K562 (cell line): Measurements from ENCODE around the gene SET. TPM values are rescaled to one million over a fixed set of nuclear protein-coding genes. Genes with fewer than 3 reads are reported as not detected.

Source experiments
- BCOR ChIP-seq: fragments of 450-650 bp; IDR thresholded peaks from 2 replicates; pipeline ENCODE4 v1.6.1; 2016
- CHD4 ChIP-seq: fragments of 200-600 bp; sonication (generic); IDR thresholded peaks from 3 replicates; pipeline ENCODE4 v1.6.1; 2012; ENCODE audit warnings: low read depth, mild to moderate bottlenecking, mixed read lengths, low read length, inconsistent platforms; ENCODE audit not compliant: insufficient read depth, insufficient replicate concordance, poor library complexity, severe bottlenecking
- CLOCK ChIP-seq: fragments of 250-450 bp; sonication (Bioruptor Pico); IDR thresholded peaks from 2 replicates; pipeline ENCODE4 v1.4.0; 2020; ENCODE audit warnings: mild to moderate bottlenecking, moderate library complexity, borderline replicate concordance
- COPS2 ChIP-seq: fragments of 450-650 bp; conservative IDR thresholded peaks from 2 replicates; pipeline ENCODE4 v1.6.1; 2016; ENCODE audit warnings: mild to moderate bottlenecking, moderate library complexity
- E2F6 ChIP-seq, 2 experiments: IDR thresholded peaks; 2 replicates each; pipeline ENCODE4 v1.6.1; 2011; ENCODE audit warnings: borderline replicate concordance in 1 of 2, control low read depth in 1 of 2, low read depth in 1 of 2, low read length in 1 of 2, mild to moderate bottlenecking in 1 of 2, mixed read lengths in 1 of 2, moderate library complexity in 1 of 2; ENCODE audit not compliant: insufficient read depth in 1 of 2, insufficient read length in 1 of 2, poor library complexity in 1 of 2, severe bottlenecking in 1 of 2; ENCODE audit errors: extremely low read depth in 1 of 2
- HINFP ChIP-seq: fragments of 450-650 bp; conservative IDR thresholded peaks from 2 replicates; pipeline ENCODE4 v1.6.1; 2016; ENCODE audit warnings: missing genetic modification characterization, low read depth, mild to moderate bottlenecking, control low read depth, missing compliant biosample characterization
- HNRNPLL ChIP-seq: fragments of 200-400 bp; formaldehyde crosslinking; IDR thresholded peaks from 2 replicates; pipeline ENCODE4 v1.6.1; 2017; ENCODE audit warnings: low read length, low read depth, mild to moderate bottlenecking; ENCODE audit not compliant: poor library complexity, severe bottlenecking
- MTF1 ChIP-seq: fragments of 250-450 bp; sonication (Bioruptor Pico); IDR thresholded peaks from 2 replicates; pipeline ENCODE4 v1.9.0; 2021; ENCODE audit warnings: moderate library complexity, mild to moderate bottlenecking, inconsistent platforms, borderline replicate concordance
- PHF21A ChIP-seq: fragments of 450-650 bp; IDR thresholded peaks from 2 replicates; pipeline ENCODE4 v1.6.1; 2017; ENCODE audit warnings: low read depth, borderline replicate concordance
- TOE1 ChIP-seq, 2 experiments: fragments of 450-650 bp in 1 of 2; sonication (generic) in 1 of 2; formaldehyde crosslinking in 1 of 2; IDR thresholded peaks; 2 replicates each; pipeline versions ENCODE4 v1.7.1 to v1.8.0; 2016 to 2022; ENCODE audit warnings: borderline replicate concordance in 2 of 2, mild to moderate bottlenecking in 2 of 2, antibody characterized with exemption in 1 of 2, inconsistent platforms in 1 of 2, low read depth in 1 of 2, missing genetic modification reagents in 1 of 2, moderate library complexity in 1 of 2
- ZBTB12 ChIP-seq: fragments of 250-450 bp; sonication (Bioruptor Pico); IDR thresholded peaks from 2 replicates; pipeline ENCODE4 v1.4.0; 2020
- ZNF146 ChIP-seq: IDR thresholded peaks from one replicate; pipeline ENCODE4 v1.6.1; 2018; ENCODE audit warnings: missing compliant biosample characterization; ENCODE audit not compliant: unreplicated experiment
- ZNF224 ChIP-seq: sonication (generic); formaldehyde crosslinking; IDR thresholded peaks from 2 replicates; pipeline ENCODE4 v1.8.0; 2022; ENCODE audit warnings: mild to moderate bottlenecking, missing genetic modification reagents
- ZNF239 ChIP-seq: fragments of 250-450 bp; sonication (Bioruptor Pico); IDR thresholded peaks from 2 replicates; pipeline ENCODE4 v1.4.0; 2020; ENCODE audit warnings: mild to moderate bottlenecking
- ZNF384 ChIP-seq: IDR thresholded peaks from 2 replicates; pipeline ENCODE4 v1.6.1; 2012; ENCODE audit warnings: low read depth, low read length, improper control_type of control experiment
- polyA plus RNA-seq, 8 experiments: library from polyadenylated mRNA; depleted of rRNA in 4 of 8; stranded (reverse) in 5 of 8; unstranded in 3 of 8; fragments of >200 nt; fragmentation: Nextera tagmentation in 2 of 8; fragmentation: Illumina TruSeq in 1 of 8; extraction: Ambion mirVana in 2 of 8; extraction: Trizol in 1 of 8; gene quantifications; 2 replicates each; pipeline versions ENCODE4 v1.2.1 to v1.2.3, GENCODE V29; 2011 to 2014; ENCODE audit warnings: inconsistent platforms in 1 of 8, missing spikeins in 1 of 8
- total RNA-seq, 7 experiments: library from RNA; depleted of rRNA in 6 of 7; stranded (reverse); fragments of >200 nt in 6 of 7; fragmentation: Illumina TruSeq in 2 of 7; extraction: Trizol in 2 of 7; gene quantifications; 2 replicates each; pipeline versions ENCODE4 v1.2.1 to v1.2.3, GENCODE V29; 2011 to 2021; ENCODE audit warnings: low replicate concordance in 1 of 7

SET gene
- total and polyA plus RNA-seq, 9 of the 15 experiments (the other 6 are each of a cell fraction or from before 2014, with no cell fraction given) = 404 to 1,447 (median 907) TPM

- TF ChIP-seq CLOCK (CRISPR knock-in tag) = no peak
- no peak for TF ChIP-seq ZNF224 (CRISPR knock-in tag)
- no peak for TF ChIP-seq CHD4
- TF ChIP-seq COPS2 = no peak
- TF ChIP-seq HNRNPLL = no peak
- TF ChIP-seq ZNF384 = no peak
- peak in 1 of 2 experiments; percentile 10 for TF ChIP-seq E2F6 (IDR thresholded peaks at IDR 0.05; ENCODE audit: borderline replicate concordance in 1 of 2, extremely low read depth in 1 of 2, insufficient read depth in 1 of 2, insufficient read length in 1 of 2, low read depth in 1 of 2, low read length in 1 of 2, poor library complexity in 1 of 2, severe bottlenecking in 1 of 2)
- TF ChIP-seq TOE1 (IDR thresholded peaks at IDR 0.05; ENCODE audit: borderline replicate concordance) = peak; percentile 55; the same call in 1 of the 2 replicates
- no peak for TF ChIP-seq TOE1 (CRISPR knock-in tag; IDR thresholded peaks at IDR 0.05; ENCODE audit: borderline replicate concordance, low read depth)
- no peak for TF ChIP-seq PHF21A
- TF ChIP-seq ZNF239 (CRISPR knock-in tag) = no peak
- TF ChIP-seq BCOR = 0 out of 2 replicates have a peak, but pooled peaks have one; percentile 15
- TF ChIP-seq HINFP (tag) = no peak
- TF ChIP-seq ZNF146 (CRISPR knock-in tag) = no peak
- no peak for TF ChIP-seq ZBTB12 (CRISPR knock-in tag)
- TF ChIP-seq MTF1 = no peak
Measured at GRCh38 chr9:128689820-128690683, 1.0 kb downstream of the SET start (continued).
